ENCODE measurements around the gene DEFB114.

DEFB114 gene

GRCh38 chr6:49964064-49964463 lies at the start of gene DEFB114:
DEFB114 (minus strand) TSS chr6:49964164; CDS start chr6:49964105, 59 bp downstream.
- H3K27ac ChIP-seq: no peak within 1 kb of the TSS
- TF ChIP-seq CTCF (conservative IDR thresholded peaks at IDR 0.05): no peak

- no peak for TF ChIP-seq CTCF (conservative IDR thresholded peaks at IDR 0.05)
- H3K27ac ChIP-seq: no peak overlapping the region
Measured at GRCh38 chr6:50007819-50008218, 43.9 kb upstream of the DEFB114 start.

GRCh38 chr6:50003139-50003538 lies 39.2 kb upstream of the DEFB114 start:
- H3K27ac ChIP-seq: no peak overlapping the region
- no peak for TF ChIP-seq CTCF (conservative IDR thresholded peaks at IDR 0.05)

GRCh38 chr6:49995278-49995677 lies 31.3 kb upstream of the DEFB114 start:
- TF ChIP-seq CTCF (conservative IDR thresholded peaks at IDR 0.05): no peak
- H3K27ac ChIP-seq: no peak overlapping the region

GRCh38 chr6:49988900-49989299 lies 24.9 kb upstream of the DEFB114 start:
- TF ChIP-seq CTCF (conservative IDR thresholded peaks at IDR 0.05): no peak
- H3K27ac ChIP-seq: no peak overlapping the region

GRCh38 chr6:49987749-49988148 lies 23.8 kb upstream of the DEFB114 start:
- no peak for TF ChIP-seq CTCF (conservative IDR thresholded peaks at IDR 0.05)
- H3K27ac ChIP-seq: no peak overlapping the region

- no peak overlapping the region for H3K27ac ChIP-seq
- no peak for TF ChIP-seq CTCF (conservative IDR thresholded peaks at IDR 0.05)
Measured at GRCh38 chr6:49986551-49986950, 22.6 kb upstream of the DEFB114 start.

- no peak for TF ChIP-seq CTCF (conservative IDR thresholded peaks at IDR 0.05)
- H3K27ac ChIP-seq: no peak overlapping the region
Measured at GRCh38 chr6:49982046-49982445, 18.1 kb upstream of the DEFB114 start.

Measured in VCaP (cell line).